HEK293T (cell line): ENCODE results near the gene C3.

Source experiments
- FOXM1 ChIP-seq: fragments of 450-650 bp; IDR thresholded peaks from 2 replicates; pipeline ENCODE4 v1.6.1; 2017; ENCODE audit warnings: mild to moderate bottlenecking, borderline replicate concordance
- NFRKB ChIP-seq: fragments of 450-650 bp; IDR thresholded peaks from 2 replicates; pipeline ENCODE4 v1.6.1; 2016; ENCODE audit warnings: mild to moderate bottlenecking, moderate library complexity

GRCh38 chr19:6710273-6711077 is 10.0 kb downstream of the C3 start:
- no peak for TF ChIP-seq NFRKB
- no peak for TF ChIP-seq FOXM1
